ENCODE data around the gene ISLR2.

Gene ISLR2

DNA sequence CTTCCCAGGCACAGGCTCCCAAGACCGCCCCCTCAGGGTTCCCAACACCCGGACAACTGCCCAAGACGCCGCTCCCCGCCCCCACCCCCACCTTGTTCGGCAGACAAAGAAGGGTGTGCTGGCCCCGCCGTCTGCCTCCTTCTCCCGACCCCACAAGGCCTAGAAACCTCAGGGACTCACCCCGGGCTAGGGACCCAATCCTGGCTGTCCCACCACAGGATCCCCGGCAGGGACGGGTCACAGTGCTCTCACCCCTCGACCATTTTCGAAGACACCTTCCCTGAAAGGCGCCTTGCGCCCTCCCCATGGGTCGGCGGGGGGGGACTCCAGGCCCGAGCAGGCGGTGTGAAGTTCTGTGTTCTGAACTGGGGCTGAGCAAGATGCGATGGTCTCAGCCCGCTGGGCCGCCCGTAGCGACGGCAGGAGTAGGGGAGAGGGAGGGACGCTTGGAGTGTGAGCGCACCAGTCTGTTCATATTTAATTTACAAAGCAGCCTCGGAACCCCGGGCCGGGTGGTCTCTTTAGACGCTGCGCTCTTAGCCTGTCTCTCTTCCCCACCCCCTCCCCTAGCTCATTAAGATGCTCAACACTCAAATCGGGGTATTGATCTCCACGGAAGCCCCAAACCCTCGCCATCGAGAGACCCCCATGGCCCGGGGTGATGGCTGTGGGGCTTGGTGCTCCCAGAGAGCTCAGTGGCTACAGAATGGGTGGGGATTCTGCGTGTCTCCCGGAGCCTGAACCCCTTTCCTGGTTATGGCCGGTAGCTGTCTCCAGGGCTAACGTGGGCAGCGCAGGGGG, 1.4 kb upstream of the ISLR2 start:
- no peak for DNase-seq

DNA sequence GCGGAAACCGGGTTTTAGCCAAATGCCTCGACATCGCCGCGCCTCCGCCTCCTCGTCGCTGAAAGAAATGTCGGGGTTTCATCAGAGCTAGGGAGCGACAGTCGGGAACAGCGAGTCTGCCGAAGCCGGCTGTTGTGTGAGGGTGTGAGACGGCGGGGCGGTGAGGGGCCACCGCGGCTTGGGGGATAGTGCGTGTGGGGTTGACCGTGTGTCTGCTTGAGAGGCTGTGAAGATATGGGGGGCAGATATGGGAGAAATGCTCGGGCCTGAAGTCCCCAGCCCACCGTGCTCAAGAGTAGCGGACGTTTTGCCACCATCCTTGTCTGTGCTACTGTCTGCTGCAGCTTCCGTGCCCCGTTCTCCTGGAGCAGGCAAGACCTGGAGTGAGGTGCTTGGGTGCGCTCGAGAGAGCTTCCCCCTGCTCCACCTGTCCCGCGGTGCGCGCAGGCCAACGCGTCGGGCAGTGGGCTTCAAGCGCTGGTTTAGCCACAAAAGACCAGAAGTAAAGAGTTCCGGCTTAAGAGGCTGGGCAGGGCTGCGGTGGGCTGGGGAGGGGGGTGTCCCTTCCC, 716 bp upstream of the ISLR2 start:
- no peak for DNase-seq

DNA sequence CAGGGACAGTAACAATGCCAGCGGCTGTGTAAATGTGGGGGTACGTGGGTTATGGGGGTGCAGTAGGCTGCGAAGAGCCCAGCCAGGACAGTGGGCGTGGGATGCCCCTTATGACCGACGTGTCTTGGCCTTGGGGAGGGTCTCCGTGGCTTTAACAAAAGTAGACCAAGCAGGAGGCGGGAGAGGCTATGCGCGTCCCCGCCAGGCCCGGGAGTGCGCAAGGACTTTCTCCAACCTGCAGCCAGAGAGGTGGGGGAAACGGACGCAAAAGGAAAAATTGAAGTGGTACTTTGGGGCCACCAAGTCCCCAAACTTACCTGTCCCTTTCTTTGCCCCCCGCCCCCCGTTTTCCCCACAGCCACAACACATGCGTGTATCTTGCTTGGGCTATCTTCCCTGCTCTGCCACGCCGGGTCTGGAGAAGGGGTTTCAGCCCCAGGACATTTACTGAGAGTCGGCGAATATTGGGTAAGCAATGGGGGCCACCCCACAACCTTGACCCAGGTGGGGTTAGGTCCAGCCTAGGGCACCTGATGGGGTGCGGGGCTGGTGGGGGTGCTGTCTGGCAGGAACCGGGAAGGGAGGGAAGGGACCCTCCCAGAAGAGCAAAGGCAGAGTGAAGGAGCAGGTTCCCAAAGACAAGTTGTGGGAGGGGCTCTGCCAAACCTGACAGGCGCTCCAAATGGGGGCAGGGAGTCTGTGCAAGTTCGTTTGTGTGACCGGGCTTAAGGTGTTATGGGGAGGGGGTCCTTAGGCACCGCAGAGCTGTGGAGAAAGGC, 652 bp downstream of the ISLR2 start:
- DNase-seq, result no peak

DNA sequence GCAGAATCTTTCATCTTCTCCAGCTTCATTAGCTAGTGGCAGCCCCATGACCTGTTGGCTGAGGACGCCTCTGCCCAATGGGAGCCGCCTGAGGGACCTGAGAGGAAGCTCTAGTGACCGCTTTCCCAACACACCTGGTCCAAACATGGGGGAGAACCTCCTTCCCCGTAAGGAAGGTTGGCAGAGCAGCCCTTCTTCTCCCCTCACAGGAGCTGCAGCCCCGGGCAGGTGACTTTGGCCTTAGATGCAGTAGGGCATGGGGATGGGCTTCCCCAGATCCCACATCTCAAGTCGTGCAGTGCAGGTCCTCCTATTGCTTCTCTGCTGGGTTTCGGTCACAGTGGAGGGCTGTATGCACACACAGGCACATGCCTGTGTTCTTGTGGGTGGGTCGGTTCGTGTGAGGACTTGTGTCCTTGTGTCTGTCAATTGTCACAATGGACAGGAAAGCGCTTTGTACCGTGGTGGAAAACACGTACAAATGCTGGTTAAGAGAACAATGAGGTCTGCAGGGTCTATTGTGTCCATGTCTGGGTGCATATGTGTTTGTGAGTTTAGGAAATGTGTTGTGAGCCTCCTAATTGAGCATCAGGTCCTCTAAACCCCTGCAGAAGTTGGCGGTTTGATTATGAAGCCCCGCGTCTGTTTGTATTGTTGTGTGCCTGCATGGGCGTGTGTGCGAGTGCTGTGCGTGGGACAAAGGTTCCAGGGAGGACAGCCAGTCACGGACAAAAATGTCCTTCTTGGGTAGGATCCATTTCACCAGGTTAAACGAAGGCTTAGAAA, 1.4 kb downstream of the ISLR2 start:
- no peak for DNase-seq

DNA sequence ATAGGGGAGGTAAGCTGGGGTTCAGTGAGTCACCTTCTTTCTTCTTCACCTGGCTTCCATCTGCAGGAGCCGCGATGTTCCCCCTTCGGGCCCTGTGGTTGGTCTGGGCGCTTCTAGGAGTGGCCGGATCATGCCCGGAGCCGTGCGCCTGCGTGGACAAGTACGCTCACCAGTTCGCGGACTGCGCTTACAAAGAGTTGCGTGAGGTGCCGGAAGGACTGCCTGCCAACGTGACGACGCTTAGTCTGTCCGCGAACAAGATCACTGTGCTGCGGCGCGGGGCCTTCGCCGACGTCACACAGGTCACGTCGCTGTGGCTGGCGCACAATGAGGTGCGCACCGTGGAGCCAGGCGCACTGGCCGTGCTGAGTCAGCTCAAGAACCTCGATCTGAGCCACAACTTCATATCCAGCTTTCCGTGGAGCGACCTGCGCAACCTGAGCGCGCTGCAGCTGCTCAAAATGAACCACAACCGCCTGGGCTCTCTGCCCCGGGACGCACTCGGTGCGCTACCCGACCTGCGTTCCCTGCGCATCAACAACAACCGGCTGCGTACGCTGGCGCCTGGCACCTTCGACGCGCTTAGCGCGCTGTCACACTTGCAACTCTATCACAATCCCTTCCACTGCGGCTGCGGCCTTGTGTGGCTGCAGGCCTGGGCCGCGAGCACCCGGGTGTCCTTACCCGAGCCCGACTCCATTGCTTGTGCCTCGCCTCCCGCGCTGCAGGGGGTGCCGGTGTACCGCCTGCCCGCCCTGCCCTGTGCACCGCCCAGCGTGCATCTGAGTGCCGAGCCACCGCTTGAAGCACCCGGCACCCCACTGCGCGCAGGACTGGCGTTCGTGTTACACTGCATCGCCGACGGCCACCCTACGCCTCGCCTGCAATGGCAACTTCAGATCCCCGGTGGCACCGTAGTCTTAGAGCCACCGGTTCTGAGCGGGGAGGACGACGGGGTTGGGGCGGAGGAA, 2.6 kb downstream of the ISLR2 start:
- DNase-seq, result no peak

DNA sequence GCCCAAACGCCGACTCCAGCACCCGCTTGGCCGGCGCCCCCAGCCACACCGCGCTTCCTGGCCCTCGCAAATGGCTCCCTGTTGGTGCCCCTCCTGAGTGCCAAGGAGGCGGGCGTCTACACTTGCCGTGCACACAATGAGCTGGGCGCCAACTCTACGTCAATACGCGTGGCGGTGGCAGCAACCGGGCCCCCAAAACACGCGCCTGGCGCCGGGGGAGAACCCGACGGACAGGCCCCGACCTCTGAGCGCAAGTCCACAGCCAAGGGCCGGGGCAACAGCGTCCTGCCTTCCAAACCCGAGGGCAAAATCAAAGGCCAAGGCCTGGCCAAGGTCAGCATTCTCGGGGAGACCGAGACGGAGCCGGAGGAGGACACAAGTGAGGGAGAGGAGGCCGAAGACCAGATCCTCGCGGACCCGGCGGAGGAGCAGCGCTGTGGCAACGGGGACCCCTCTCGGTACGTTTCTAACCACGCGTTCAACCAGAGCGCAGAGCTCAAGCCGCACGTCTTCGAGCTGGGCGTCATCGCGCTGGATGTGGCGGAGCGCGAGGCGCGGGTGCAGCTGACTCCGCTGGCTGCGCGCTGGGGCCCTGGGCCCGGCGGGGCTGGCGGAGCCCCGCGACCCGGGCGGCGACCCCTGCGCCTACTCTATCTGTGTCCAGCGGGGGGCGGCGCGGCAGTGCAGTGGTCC, 3.5 kb downstream of the ISLR2 start:
- DNase-seq, result no peak

DNA sequence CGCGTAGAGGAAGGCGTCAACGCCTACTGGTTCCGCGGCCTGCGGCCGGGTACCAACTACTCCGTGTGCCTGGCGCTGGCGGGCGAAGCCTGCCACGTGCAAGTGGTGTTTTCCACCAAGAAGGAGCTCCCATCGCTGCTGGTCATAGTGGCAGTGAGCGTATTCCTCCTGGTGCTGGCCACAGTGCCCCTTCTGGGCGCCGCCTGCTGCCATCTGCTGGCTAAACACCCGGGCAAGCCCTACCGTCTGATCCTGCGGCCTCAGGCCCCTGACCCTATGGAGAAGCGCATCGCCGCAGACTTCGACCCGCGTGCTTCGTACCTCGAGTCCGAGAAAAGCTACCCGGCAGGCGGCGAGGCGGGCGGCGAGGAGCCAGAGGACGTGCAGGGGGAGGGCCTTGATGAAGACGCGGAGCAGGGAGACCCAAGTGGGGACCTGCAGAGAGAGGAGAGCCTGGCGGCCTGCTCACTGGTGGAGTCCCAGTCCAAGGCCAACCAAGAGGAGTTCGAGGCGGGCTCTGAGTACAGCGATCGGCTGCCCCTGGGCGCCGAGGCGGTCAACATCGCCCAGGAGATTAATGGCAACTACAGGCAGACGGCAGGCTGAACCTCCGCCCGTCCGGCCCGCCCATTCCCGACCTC, 4.1 kb downstream of the ISLR2 start:
- no peak for DNase-seq

DNA sequence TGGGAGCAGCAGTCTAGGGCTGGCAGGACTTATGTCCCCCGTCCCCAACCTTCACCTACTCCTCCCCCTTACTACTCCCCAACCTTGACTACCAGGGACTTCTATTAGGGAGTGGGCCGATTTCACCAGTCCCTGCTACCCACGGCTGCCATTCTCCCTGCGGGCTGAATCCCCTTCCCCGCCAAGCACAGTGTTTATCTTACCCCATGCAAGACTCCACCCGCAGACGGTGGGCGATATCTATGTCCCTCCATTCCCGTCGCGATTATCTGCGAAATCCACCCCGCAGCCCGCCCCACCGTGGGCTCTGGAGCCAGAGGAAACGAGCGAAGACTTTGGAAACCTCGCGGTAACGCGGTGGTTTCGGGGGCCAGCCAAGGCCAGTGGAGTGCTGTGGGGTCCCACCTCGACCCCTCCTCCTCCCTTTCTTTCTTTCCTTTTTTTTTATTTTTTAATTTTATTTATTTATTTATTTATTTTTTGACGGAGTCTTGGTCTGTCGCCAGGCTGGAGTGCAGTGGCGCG, 4.7 kb downstream of the ISLR2 start:
- no peak for DNase-seq

DNA sequence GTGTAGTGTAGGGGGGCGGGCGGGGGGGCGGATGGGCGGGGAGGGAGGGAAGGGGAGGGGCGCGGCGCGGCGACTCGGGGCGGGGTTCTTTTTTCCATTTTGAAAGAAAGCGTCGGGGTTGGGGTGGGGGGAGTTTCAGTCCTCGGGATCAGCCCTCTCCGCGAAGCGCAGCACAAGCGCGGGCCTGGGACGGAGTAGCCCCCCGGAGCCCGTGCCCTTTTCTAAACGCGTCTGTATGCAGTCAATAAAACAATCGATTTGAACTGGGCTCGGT, 6.1 kb downstream of the ISLR2 start:
- no peak for DNase-seq

DNA sequence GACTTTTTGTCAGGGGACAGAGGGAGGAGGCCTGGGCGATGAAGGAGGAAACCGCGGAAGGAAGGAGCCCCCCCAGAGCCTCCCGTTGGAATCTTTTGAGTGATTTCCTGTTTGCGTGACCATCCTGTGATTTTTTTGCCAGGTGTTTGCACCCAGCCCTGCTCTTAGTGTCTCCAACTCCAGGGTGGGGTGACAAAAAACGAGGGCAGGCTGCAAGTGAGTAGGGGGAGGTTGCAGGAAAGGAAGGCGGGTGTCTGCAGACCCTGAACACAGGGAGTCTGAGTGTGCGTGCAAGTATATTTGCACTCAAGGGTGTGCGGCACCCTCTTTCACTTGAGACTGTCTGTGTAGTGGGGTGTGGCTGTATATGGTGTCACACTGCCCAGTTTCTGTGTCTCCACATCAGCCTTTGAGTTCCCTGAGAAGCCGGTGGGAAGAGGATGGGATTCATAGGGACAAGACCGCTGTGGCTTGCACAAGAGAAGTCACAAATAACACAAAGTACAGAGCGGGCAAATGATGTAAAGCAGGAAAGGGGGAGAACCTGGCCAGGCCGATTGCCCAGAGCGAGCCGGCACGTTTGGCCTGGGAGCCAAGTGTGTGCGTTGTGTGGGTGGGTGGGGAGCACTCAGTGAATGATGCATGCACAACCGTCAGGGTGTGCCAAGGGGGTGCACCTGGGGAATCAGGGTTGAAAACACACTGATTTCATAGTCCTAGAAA, 6.6 kb downstream of the ISLR2 start:
- no peak for DNase-seq

DNA sequence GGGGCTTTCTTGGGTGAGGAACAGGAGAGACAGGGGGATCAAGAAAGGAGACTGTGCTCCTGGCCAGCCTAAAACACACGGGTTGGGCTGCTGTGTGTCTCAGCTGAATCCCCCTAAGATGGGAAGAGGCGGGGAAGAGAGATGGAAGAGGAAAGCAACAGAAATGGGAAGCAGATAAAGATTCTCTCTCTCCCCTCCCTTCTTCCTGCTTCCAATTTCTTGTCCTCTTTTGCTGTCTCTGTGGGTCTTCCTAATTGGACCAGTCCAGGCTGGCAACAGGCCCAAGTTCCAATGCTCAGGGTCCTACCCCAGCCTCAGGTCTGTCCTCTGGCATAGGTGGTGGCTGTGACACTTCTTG, 7.1 kb downstream of the ISLR2 start:
- no peak for DNase-seq

DNA sequence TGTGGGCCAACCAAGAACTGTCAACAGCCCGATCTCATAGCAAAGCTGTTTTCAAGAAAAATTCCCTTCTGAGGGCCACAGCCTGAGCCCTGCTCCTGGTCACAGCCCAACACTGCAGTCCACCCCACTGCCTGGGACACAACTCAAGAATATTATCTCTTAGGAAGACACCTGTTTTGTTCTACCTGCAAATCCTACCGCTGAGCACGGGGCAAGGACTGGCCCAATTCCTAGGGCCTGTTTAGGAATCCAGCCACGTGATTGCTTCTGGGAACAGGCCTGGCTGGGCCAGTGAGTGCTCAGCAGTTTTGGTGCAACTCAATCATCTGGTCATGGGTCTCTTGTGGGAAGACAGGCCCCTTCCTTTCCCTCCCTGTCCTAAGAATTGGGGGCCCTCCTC, 8.3 kb downstream of the ISLR2 start:
- no peak for DNase-seq

DNA sequence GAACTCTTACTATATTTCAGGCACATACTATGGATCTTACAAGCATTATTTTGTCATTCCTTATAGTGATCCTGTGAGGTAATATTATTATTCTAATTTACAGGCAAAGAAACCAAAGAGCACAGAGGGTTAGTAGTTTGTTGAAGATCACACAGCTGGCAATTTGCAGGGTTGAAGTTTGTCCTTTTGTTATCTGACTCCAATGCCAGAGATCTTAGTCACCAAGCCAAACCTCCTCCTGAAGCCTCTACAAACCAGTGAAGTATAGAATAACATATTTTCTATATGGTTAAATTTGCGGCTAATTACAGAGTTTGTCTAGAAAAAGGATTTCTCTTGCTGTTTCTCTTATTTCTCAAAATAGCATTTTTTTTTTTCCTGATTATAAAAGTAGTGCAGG, 11.2 kb downstream of the ISLR2 start:
- DNase-seq, result no peak

DNA sequence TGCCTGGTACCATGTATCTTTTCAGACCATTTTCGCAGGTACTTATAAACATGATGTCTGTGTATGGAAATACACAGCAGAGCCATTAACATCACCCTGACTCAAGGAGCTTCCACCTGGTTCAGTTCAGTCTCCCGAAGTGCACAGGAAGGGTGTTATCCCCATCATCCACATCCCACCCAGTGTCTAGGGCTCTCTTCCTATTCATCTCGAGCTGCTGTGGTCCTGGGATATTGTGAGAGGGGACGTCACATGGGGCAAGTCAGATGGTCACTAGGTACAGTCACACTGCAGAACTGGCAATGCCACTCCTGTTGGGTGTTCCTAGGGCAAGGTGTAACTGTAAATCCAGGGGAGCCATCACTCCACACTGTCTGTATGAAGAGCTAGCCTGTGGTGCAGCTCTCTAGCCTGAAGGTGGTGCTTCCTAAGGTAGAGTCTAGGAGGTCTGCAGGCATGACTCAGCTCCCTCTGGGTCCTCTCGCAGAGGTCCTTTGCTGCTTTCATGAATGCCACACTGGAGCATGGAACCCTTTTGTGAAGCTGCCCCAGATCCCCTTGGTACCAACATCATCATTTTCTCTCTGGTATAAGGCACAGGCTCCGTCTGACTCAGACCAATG, 13.9 kb downstream of the ISLR2 start:
- DNase-seq, result no peak

DNA sequence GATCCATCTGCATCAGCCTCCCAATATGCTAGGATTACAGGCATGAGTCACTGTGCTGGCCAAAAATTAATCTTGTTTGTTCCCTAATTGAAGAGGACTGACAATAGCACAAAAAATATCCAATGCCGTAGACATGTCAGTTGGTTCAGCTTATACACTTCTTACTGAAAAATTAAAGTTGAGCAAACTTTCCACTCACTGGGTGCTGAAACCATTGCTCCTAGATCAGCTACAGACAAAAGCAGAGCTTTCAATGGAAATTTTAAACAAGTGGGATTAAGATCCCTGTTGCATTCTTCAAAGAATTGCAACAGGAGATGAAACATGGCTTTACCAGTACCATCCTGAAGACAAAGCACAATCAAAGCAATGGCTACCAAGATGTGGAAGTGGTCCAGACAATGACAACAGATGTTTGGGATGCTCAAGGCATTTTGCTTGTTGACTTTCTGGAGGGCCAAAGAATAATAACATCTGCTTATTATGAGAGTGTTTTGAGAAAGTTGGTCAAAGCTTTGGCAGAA, 16.0 kb downstream of the ISLR2 start:
- DNase-seq, result no peak

DNA sequence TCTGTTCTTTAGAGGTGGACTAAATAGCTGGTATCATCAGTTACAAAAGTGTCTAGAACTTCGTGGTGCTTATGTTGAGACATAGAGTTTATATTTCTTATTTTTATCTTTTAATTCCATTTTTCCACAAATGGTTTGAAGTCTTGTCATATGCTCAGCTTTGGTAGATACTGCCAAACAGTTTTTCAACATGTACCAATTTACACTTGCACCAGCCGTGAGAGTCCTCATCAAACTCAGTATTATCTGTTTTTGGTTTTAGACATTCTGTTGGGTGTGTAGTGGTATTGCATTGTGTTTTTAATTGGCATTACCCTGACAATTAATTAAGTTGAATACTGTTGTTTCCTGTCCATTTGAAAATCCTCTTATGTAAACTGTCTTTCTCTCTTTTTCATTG, 16.7 kb downstream of the ISLR2 start:
- no peak for DNase-seq

DNA sequence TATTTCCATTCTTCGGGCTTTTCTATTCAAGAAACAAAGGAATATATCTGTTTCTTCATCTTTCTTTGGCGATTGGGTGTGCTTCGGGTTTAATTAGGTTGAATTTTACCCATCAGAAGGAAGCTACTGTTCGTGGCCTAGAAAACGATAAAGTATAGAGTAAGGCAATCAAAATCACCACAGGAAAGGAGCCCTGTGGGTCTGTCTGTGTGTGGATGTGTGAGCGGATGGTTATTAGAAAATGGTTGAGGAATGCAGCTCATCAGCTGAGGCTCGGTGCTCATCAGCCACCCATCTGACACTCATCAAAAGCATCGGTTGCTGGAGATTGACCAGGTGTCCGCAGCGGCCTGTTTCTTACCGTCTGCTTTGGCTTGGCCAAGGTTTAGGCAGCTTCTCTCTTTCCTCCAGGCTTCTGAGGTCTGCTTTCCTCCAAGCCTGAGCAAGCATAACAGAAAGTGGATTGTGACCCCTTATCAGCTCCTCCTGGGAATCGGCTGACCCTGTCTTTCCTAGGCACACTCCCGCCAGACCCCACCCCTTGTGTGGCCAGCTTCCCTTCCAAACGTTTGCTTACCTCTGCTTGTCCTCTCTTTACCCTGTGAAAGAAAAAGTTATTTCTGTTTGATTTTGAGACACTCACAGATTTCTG, 25.5 kb downstream of the ISLR2 start:
- no peak for DNase-seq

DNA sequence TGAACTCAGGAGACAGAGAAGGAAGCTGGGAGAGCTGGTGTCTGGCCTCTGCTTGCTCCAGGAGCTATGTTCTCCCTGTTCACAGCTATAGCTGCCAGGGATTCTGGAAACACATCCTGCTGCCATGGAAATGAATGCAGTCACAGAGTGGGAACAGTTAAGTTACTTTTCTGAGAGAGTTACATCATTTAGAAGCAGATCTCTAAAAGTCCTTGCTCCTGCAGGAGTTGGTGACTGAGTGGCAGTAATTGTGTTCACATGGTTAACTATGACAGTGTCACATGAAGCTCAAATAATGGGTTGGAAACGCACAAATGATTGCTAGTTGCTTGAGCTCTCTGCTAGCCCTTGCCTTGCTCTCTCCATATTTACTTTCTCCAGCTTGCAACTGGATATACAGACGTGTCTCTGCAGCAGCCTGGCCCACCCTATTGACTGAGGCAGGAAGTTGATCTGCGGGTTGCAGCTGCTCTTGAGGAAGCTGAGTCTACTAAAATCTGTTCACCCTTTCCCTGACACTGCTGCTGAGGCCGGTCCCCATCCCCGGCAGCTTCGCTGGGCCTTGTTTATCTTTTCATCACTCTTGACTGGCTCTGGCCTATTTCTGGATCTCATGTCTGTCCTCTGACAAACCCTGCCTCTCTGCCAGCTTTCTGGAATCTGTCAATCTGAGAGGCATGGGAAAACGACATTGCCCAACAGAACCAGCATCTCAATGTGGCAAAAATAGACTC, 26.5 kb downstream of the ISLR2 start:
- no peak for DNase-seq
